HL-60 (cell line): ENCODE measurements around the gene RDH5.

ENCODE experiments used
- DNase-seq, 2 experiments: peaks; one replicate each; pipeline ENCODE4 v3.0.0-alpha.2; 2010 to 2020; ENCODE audit warnings: low read depth in 1 of 2, low spot score in 1 of 2
- H3K27ac ChIP-seq: fragments of 250-450 bp; sonication (Bioruptor Pico); replicated peaks from 2 replicates; pipeline ENCODE4 v1.5.1; 2020; ENCODE audit warnings: mild to moderate bottlenecking, moderate library complexity
- H3K27me3 ChIP-seq: fragments of 250-450 bp; sonication (Bioruptor Pico); 2 replicates; pipeline ENCODE4 v1.5.1; 2021; ENCODE audit warnings: mild to moderate bottlenecking, moderate library complexity; ENCODE audit not compliant: insufficient read depth, poor library complexity, severe bottlenecking
- H3K4me3 ChIP-seq: replicated peaks from 2 replicates; pipeline ENCODE4 v1.5.1; 2011; ENCODE audit warnings: mild to moderate bottlenecking, control low read depth, low read length; ENCODE audit not compliant: insufficient read depth
- GABPA ChIP-seq: IDR thresholded peaks from 2 replicates; pipeline ENCODE4 v1.6.1; 2012; ENCODE audit warnings: low read depth
- POLR2AphosphoS5 ChIP-seq: IDR thresholded peaks from 2 replicates; pipeline ENCODE4 v1.6.1; 2012; ENCODE audit warnings: low read depth
- SPI1 ChIP-seq: IDR thresholded peaks from 2 replicates; pipeline ENCODE4 v1.6.1; 2012; ENCODE audit warnings: low read depth, mild to moderate bottlenecking, borderline replicate concordance
- TF ChIP-seq, protein P1 (sequence below): IDR thresholded peaks from 2 replicates; pipeline ENCODE4 v1.6.1; 2012; ENCODE audit warnings: low read depth; ENCODE audit not compliant: insufficient replicate concordance
- TF ChIP-seq, protein P2 (sequence below): IDR thresholded peaks from one replicate; pipeline ENCODE4 v1.5.1; 2011; ENCODE audit warnings: low read length, control low read depth, inconsistent platforms; ENCODE audit not compliant: insufficient read depth

Gene RDH5

DNA sequence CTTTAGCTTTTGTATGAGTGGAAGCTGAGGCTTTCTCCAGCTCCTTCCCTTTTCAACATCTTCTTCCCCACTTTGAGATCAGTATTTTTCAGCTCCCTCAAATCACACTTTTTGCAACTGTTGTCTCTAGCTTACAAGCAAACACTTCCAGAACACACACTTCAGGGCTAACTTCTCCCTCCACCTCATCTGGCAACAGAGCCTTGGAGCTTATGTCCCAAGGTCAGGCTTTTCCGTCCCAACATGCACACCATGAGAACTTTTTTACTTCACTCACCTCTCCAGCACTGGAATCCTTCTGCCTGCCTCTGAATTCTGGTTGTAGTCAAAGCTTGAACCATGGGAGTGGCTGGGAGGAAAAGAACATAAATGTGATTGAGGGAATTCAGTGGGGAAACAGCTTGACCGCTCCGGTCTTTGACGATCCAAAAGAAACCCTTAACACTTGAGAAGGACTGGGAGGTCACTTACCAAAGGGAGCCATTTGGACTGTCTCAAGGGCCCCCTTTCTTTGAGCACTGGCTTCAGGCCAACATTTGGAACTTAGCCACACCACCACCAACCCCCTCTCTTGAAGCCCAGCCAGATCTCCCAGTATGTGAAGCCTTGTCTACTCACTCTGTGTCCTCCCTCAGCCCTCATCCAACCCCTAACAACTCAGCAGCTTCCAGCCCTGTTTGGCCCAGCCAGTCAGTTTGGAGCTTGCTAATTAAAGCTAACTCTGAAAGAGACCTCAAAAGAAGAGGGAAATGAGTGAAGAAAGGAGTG is 8.2 kb upstream of the RDH5 start:
- TF ChIP-seq, protein P1, sequence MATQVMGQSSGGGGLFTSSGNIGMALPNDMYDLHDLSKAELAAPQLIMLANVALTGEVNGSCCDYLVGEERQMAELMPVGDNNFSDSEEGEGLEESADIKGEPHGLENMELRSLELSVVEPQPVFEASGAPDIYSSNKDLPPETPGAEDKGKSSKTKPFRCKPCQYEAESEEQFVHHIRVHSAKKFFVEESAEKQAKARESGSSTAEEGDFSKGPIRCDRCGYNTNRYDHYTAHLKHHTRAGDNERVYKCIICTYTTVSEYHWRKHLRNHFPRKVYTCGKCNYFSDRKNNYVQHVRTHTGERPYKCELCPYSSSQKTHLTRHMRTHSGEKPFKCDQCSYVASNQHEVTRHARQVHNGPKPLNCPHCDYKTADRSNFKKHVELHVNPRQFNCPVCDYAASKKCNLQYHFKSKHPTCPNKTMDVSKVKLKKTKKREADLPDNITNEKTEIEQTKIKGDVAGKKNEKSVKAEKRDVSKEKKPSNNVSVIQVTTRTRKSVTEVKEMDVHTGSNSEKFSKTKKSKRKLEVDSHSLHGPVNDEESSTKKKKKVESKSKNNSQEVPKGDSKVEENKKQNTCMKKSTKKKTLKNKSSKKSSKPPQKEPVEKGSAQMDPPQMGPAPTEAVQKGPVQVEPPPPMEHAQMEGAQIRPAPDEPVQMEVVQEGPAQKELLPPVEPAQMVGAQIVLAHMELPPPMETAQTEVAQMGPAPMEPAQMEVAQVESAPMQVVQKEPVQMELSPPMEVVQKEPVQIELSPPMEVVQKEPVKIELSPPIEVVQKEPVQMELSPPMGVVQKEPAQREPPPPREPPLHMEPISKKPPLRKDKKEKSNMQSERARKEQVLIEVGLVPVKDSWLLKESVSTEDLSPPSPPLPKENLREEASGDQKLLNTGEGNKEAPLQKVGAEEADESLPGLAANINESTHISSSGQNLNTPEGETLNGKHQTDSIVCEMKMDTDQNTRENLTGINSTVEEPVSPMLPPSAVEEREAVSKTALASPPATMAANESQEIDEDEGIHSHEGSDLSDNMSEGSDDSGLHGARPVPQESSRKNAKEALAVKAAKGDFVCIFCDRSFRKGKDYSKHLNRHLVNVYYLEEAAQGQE = no peak
- TF ChIP-seq, protein P2, sequence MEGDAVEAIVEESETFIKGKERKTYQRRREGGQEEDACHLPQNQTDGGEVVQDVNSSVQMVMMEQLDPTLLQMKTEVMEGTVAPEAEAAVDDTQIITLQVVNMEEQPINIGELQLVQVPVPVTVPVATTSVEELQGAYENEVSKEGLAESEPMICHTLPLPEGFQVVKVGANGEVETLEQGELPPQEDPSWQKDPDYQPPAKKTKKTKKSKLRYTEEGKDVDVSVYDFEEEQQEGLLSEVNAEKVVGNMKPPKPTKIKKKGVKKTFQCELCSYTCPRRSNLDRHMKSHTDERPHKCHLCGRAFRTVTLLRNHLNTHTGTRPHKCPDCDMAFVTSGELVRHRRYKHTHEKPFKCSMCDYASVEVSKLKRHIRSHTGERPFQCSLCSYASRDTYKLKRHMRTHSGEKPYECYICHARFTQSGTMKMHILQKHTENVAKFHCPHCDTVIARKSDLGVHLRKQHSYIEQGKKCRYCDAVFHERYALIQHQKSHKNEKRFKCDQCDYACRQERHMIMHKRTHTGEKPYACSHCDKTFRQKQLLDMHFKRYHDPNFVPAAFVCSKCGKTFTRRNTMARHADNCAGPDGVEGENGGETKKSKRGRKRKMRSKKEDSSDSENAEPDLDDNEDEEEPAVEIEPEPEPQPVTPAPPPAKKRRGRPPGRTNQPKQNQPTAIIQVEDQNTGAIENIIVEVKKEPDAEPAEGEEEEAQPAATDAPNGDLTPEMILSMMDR = no peak
- TF ChIP-seq SPI1 = no peak
- no peak for TF ChIP-seq GABPA
- no peak for TF ChIP-seq POLR2AphosphoS5
- H3K27me3 ChIP-seq = peaks cover 6% of the 10 kb centered on the region
- no peak for DNase-seq
- H3K4me3 ChIP-seq = no peak overlapping the region
- H3K27ac ChIP-seq = no peak overlapping the region

DNA sequence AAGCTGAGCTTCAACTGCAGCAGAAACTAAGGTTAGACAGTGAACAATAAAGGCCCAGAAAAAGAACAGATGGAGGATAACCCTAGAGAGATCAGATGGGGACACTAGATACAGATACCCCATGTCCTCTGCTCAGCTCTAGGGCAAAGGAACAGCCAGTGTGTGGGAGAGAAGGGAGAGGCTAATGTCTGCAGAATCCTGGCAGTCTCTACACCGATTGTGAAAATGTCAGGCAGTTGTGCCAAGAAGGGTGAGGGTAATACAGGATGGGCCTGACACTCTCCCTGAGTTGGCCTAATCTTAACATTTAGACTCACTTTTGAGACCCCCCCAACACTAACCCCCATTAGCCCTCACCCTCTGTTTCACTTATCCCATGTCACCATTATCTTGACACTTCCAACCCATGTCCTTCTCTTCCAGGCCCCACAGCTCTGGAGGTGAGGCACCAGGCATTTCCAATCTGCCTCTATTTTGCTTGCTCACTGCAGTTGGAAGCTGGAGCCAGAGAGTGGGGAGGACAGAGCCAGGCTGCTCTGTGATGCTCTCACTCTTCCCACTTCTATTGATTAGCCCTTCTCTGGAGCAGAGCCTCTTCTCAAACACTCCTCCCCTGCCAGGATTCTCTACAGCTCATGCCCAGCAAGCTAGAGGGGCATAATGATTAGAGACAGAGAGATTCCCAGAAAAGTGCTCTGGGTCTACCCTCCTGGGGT is 7.3 kb upstream of the RDH5 start:
- H3K4me3 ChIP-seq = no peak overlapping the region

DNA sequence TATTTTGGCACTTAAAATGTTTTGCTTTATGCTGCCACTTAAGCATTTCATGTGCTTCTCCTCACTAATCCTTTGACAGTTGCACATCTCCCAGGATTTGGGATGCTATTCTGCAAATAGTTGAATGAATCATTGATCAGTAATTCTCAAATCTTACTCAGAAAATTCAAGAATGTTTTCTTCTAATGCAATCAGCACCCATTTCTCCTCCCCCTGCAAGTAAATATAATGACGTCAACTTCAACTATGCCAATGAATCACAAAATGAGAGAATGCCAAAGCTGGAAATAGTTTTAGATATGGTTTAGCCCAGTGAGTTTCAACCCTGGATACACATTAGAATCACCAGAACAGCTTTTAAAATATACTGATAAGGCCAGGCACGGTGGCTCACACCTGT is 6.5 kb upstream of the RDH5 start:
- H3K27ac ChIP-seq = no peak overlapping the region
- TF ChIP-seq, protein P1 = no peak
- TF ChIP-seq, protein P2 = no peak
- no peak for TF ChIP-seq GABPA
- TF ChIP-seq POLR2AphosphoS5 = no peak
- no peak for TF ChIP-seq SPI1
- no peaks in the 10 kb centered on the region for H3K27me3 ChIP-seq
- H3K4me3 ChIP-seq = no peak overlapping the region
- DNase-seq = no peak

More for the DNA sequence above, 7.3 kb upstream of the RDH5 start:
- DNase-seq = no peak
- Histone ChIP-seq H3K27me3 (no peaks in the 10 kb centered on the region), H3K27ac (no peak overlapping the region)
- TF ChIP-seq, protein P1 = no peak
- TF ChIP-seq SPI1 = no peak
- TF ChIP-seq POLR2AphosphoS5 = no peak
- TF ChIP-seq, protein P2 = no peak
